Measurements from ENCODE around the gene RAB3IL1. TPM values are rescaled to one million over a fixed set of nuclear protein-coding genes. Genes with fewer than 3 reads are reported as not detected.

Gene RAB3IL1
- total and polyA plus RNA-seq, 2 of the 13 experiments (the other 11 are each of a cell fraction or from before 2014, with no cell fraction given), result 1.2 to 2.0 TPM

DNA sequence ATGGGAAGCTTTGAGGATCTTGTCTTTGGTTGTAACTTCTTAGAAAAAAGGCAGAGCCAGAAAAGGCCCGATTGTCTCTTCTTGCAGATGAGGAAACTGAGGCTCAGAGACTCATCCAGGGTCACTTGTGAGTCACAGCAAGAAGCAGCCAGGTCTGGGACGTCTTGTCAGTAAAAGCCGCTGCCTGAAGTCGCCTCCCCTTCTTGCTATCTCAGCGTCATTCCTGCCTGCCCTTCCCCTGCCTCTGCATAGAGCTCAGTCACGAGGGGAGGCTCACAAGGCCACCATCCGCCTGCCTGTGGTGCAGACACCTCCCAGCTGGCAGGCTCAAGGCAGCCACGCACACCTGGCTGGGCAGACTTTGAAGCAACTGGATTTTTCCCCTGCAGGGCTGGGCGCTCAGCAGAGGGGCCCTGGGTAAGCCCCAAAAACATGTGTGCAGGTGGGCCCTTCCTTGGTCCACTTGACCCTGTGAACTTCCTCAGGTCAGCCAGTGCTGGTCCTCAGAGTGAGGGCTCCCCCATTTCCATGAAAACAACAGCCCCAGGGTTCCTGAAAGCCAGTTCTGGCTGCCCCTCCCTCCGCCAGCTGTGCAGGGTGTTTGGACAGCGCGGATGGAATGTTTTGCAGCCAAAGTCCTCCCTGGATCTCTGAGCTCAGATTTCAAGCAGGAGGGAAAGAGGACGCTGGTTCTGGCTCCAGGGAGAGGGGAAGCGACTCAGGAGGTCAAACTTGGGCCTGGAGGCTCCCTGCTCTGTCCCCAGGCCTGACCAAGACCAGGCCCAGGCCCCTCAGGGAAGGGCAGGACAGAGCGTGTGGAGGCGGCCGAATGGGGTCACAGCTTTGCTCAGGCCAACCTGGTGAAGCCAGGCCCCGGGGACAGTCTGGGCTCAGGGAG is 6.0 kb upstream of the RAB3IL1 start (continued):
- peak; percentile 76; the same call in 1 of the 2 replicates for TF ChIP-seq ZNF430 (CRISPR knock-in tag; IDR thresholded peaks at IDR 0.05)
- TF ChIP-seq CBX5 (CRISPR knock-in tag; IDR thresholded peaks at IDR 0.05; ENCODE audit: borderline replicate concordance), result no peak
- no peak for TF ChIP-seq ADNP (CRISPR knock-in tag; IDR thresholded peaks at IDR 0.05)
- no peak for TF ChIP-seq MLX (CRISPR knock-in tag; IDR thresholded peaks at IDR 0.05)
- TF ChIP-seq FOXP1 (IDR thresholded peaks at IDR 0.05), result no peak
- no peak; the same call in 1 of the 2 replicates for TF ChIP-seq FOXP1 (CRISPR knock-in tag; IDR thresholded peaks at IDR 0.05)
- TF ChIP-seq, protein P1, sequence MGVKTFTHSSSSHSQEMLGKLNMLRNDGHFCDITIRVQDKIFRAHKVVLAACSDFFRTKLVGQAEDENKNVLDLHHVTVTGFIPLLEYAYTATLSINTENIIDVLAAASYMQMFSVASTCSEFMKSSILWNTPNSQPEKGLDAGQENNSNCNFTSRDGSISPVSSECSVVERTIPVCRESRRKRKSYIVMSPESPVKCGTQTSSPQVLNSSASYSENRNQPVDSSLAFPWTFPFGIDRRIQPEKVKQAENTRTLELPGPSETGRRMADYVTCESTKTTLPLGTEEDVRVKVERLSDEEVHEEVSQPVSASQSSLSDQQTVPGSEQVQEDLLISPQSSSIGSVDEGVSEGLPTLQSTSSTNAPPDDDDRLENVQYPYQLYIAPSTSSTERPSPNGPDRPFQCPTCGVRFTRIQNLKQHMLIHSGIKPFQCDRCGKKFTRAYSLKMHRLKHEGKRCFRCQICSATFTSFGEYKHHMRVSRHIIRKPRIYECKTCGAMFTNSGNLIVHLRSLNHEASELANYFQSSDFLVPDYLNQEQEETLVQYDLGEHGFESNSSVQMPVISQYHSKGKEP (CRISPR knock-in tag; IDR thresholded peaks at IDR 0.05), result no peak
- TF ChIP-seq FOSL1 (CRISPR knock-in tag; IDR thresholded peaks at IDR 0.05; ENCODE audit: borderline replicate concordance), result no peak
- peak; percentile 68; the same call in 1 of the 2 replicates for TF ChIP-seq ZMAT3 (CRISPR knock-in tag; conservative IDR thresholded peaks at IDR 0.05)
- peak; percentile 100 for TF ChIP-seq ZBTB42 (CRISPR knock-in tag; IDR thresholded peaks at IDR 0.05)
- no peak for TF ChIP-seq ZNF562 (CRISPR knock-in tag; IDR thresholded peaks at IDR 0.05; ENCODE audit: borderline replicate concordance)

GRCh38 chr11:61922539-61922938 is 5.2 kb upstream of the RAB3IL1 start:
- H4K20me1 ChIP-seq (ENCODE audit: insufficient read depth, low read length), result no peaks in the 10 kb centered on the region
- ATAC-seq (no peak), DNase-seq (ENCODE audit: low spot score) (no peak), FAIRE-seq (no peak)
- H3K4me3 ChIP-seq (replicated peaks in 1 of 3; ENCODE audit: insufficient read depth in 1 of 3, low read depth in 2 of 3, low read length in 3 of 3), result peak overlapping the region in 1 of 3 experiments; percentile 66; a peak in 2 of 6 replicates
- no peaks in the 10 kb centered on the region for H3K9me3 ChIP-seq (ENCODE audit: low read length)
- H3K27me3 ChIP-seq (ENCODE audit: control insufficient read depth in 1 of 2, insufficient read depth in 2 of 2, low read length in 2 of 2), result peaks cover 6 to 33% of the 10 kb centered on the region in 2 experiments
- WGBS (ENCODE audit: low lambda C conversion rate), result 48% methylated on average over 6 of the region's 6 CpGs
- H3K4me2 ChIP-seq (ENCODE audit: low read depth, low read length), result peak overlapping the region; percentile 87
- intact Hi-C loops (cut with micrococcal nuclease; ENCODE audit: unreplicated experiment) (no loop called here), in situ Hi-C loops (cut with HindIII; ENCODE audit: extremely low pct_ligation_motif_present, low pct_unique_long_range_greater_than_20kb) (no loop called here)
- peaks cover 57% of the 10 kb centered on the region for H3K4me1 ChIP-seq (ENCODE audit: insufficient read depth, low read length)
- H3K9ac ChIP-seq (ENCODE audit: insufficient read depth, low read depth, low read length), result no peak overlapping the region
- H3K36me3 ChIP-seq (replicated peaks in 1 of 2; ENCODE audit: control insufficient read depth in 1 of 2, insufficient read depth in 2 of 2, low read length in 2 of 2), result no peaks in the 10 kb centered on the region
- H2AFZ ChIP-seq (ENCODE audit: low read length), result no peak overlapping the region
- H3K27ac ChIP-seq (ENCODE audit: extremely low read length, insufficient read depth, low read length), result no peak overlapping the region
- ChIA-PET CTCF (ENCODE audit: low intra/inter-chr PET ratio, low total read pairs) (no interaction called here), POLR2A (interaction anchor here (1.2 to 3.7 kb wide), 11 partner anchors 11 to 130 kb away, joined by 3 to 37 read pairs (median 8); partner anchors contain the start of genes BEST1 and FEN1)
- no TSS peak for BruUV-seq (replicated peaks)
- H3K79me2 ChIP-seq (ENCODE audit: insufficient read depth, low read length), result no peaks in the 10 kb centered on the region
- TF ChIP-seq, protein P2, sequence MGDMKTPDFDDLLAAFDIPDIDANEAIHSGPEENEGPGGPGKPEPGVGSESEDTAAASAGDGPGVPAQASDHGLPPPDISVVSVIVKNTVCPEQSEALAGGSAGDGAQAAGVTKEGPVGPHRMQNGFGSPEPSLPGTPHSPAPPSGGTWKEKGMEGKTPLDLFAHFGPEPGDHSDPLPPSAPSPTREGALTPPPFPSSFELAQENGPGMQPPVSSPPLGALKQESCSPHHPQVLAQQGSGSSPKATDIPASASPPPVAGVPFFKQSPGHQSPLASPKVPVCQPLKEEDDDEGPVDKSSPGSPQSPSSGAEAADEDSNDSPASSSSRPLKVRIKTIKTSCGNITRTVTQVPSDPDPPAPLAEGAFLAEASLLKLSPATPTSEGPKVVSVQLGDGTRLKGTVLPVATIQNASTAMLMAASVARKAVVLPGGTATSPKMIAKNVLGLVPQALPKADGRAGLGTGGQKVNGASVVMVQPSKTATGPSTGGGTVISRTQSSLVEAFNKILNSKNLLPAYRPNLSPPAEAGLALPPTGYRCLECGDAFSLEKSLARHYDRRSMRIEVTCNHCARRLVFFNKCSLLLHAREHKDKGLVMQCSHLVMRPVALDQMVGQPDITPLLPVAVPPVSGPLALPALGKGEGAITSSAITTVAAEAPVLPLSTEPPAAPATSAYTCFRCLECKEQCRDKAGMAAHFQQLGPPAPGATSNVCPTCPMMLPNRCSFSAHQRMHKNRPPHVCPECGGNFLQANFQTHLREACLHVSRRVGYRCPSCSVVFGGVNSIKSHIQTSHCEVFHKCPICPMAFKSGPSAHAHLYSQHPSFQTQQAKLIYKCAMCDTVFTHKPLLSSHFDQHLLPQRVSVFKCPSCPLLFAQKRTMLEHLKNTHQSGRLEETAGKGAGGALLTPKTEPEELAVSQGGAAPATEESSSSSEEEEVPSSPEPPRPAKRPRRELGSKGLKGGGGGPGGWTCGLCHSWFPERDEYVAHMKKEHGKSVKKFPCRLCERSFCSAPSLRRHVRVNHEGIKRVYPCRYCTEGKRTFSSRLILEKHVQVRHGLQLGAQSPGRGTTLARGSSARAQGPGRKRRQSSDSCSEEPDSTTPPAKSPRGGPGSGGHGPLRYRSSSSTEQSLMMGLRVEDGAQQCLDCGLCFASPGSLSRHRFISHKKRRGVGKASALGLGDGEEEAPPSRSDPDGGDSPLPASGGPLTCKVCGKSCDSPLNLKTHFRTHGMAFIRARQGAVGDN (CRISPR knock-in tag; IDR thresholded peaks at IDR 0.05), result no peak
- no peak for TF ChIP-seq PHB2 (IDR thresholded peaks at IDR 0.05; ENCODE audit: partially characterized antibody)
- TF ChIP-seq, protein P3, sequence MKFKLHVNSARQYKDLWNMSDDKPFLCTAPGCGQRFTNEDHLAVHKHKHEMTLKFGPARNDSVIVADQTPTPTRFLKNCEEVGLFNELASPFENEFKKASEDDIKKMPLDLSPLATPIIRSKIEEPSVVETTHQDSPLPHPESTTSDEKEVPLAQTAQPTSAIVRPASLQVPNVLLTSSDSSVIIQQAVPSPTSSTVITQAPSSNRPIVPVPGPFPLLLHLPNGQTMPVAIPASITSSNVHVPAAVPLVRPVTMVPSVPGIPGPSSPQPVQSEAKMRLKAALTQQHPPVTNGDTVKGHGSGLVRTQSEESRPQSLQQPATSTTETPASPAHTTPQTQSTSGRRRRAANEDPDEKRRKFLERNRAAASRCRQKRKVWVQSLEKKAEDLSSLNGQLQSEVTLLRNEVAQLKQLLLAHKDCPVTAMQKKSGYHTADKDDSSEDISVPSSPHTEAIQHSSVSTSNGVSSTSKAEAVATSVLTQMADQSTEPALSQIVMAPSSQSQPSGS (CRISPR knock-in tag; IDR thresholded peaks at IDR 0.05), result no peak
- no peak for TF ChIP-seq NR3C1 (CRISPR knock-in tag; IDR thresholded peaks at IDR 0.05)
